Measurements from ENCODE around the gene GPR162.

DNA sequence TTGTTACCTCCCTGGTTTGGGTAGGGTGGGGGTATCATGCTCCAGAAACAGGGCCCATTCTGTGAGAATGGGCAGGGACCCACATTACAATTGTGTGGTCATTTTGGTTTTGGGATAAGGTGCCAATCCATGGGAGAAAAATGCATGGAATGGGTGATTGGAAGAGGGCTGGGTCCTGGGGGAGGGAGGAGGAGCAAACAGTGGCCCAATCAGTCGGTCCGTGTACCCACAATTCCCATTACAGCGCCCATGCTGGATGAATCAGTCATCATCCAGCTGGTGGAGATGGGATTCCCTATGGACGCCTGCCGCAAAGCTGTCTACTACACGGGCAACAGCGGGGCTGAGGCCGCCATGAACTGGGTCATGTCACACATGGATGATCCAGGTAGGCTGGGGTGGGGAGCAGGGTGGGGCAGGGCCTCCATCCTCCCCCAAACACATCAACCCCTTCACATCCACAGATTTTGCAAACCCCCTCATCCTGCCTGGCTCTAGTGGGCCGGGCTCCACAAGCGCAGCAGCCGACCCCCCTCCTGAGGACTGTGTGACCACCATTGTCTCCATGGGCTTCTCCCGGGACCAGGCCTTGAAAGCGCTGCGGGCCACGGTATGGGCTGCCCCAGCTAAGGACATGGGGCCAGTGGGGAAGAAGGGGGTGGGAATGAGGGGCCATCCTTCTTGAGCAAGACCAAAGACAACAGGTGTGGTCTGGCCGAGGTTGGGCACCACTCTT lies 42.1 kb downstream of the GPR162 start:
- TF ChIP-seq POLR2AphosphoS5 (IDR thresholded peaks at IDR 0.05; ENCODE audit: low read depth, low read length) (no peak), TAF1 (IDR thresholded peaks at IDR 0.05; ENCODE audit: borderline replicate concordance, insufficient read depth, low read length) (no peak)
- TF ChIP-seq, protein P1, sequence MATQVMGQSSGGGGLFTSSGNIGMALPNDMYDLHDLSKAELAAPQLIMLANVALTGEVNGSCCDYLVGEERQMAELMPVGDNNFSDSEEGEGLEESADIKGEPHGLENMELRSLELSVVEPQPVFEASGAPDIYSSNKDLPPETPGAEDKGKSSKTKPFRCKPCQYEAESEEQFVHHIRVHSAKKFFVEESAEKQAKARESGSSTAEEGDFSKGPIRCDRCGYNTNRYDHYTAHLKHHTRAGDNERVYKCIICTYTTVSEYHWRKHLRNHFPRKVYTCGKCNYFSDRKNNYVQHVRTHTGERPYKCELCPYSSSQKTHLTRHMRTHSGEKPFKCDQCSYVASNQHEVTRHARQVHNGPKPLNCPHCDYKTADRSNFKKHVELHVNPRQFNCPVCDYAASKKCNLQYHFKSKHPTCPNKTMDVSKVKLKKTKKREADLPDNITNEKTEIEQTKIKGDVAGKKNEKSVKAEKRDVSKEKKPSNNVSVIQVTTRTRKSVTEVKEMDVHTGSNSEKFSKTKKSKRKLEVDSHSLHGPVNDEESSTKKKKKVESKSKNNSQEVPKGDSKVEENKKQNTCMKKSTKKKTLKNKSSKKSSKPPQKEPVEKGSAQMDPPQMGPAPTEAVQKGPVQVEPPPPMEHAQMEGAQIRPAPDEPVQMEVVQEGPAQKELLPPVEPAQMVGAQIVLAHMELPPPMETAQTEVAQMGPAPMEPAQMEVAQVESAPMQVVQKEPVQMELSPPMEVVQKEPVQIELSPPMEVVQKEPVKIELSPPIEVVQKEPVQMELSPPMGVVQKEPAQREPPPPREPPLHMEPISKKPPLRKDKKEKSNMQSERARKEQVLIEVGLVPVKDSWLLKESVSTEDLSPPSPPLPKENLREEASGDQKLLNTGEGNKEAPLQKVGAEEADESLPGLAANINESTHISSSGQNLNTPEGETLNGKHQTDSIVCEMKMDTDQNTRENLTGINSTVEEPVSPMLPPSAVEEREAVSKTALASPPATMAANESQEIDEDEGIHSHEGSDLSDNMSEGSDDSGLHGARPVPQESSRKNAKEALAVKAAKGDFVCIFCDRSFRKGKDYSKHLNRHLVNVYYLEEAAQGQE (IDR thresholded peaks at IDR 0.05; ENCODE audit: insufficient read depth in 1 of 2, low read depth in 2 of 2, low read length in 2 of 2), result no peak
